ENCODE data around the gene BRI3.

Gene BRI3

GRCh38 chr7:98254516-98254915, 27.0 kb upstream of the BRI3 start:
- DNase-seq = no peak

GRCh38 chr7:98254951-98255610, 26.4 kb upstream of the BRI3 start:
- DNase-seq = no peak

DNA sequence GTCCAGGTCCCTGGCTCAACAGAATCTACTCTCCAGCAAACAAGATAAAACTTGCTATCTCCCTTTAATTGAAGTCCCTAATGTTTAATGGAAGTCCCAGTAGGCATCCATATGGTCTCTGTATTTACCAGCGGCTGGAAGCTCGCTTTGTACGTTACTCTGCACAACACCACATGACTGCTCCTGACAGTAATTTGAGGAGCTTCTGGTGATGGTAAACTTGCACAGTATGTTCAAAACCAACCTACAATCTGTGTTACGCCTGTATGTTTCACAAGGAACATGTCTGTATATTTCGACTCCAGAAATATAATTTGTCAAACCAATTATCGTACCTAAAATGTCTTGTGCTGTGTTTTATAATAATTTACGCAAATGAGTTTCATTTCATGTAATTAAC, 25.1 kb upstream of the BRI3 start:
- DNase-seq = peak; percentile 76

- DNase-seq = no peak
These were observed 23.8 kb upstream of the BRI3 start for GRCh38 chr7:98257701-98258100.

- no peak for DNase-seq
These were observed 15.6 kb upstream of the BRI3 start for GRCh38 chr7:98265841-98266271.

DNA sequence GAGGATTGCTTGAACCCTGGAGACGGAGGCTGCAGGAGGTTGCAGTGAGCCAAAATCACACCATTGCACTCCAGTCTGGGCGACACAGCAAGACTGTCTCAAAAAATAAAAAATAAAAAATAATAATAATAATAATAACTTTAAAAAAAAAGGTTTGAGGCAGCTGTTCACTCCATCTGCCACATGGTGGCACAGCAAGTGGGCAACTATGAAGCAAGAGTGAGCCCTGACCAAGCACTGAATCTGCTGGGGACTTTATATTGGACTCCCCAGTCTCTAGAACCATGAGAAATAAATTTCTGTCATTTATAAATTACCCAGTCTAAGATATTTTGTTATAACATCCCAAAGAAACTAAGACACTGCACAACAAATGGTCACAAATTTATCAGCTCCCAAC, 14.6 kb upstream of the BRI3 start:
- DNase-seq = no peak

GRCh38 chr7:98267303-98267702, 14.2 kb upstream of the BRI3 start:
- DNase-seq = no peak

GRCh38 chr7:98276241-98276761, 5.2 kb upstream of the BRI3 start:
- no peak for DNase-seq

GRCh38 chr7:98278408-98278807, 3.1 kb upstream of the BRI3 start:
- DNase-seq = no peak

DNA sequence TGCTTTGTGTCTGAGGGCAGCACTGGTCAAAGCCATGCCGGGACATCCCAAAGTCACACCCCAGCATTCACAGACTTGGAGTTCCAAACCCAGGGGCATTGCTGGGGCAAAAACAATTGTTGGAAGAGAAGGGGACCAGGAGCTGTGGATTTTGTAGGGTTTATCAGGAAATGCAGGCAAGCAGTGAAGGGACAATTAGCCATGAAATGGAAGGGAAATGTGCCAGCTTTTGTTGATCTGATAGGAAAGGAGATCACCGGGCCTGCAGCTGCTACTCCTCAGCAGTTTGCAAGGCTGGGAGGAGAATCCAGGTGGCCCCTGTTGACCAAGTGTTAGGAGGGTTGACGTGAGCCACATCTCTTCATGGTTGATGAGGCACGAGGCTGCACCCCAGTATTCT, 2.5 kb upstream of the BRI3 start:
- peak; percentile 29 for DNase-seq

GRCh38 chr7:98280296-98280695, 1.2 kb upstream of the BRI3 start:
- no peak for DNase-seq

GRCh38 chr7:98281757-98282606, 496 bp downstream of the BRI3 start:
- peak; percentile 59 for DNase-seq

DNA sequence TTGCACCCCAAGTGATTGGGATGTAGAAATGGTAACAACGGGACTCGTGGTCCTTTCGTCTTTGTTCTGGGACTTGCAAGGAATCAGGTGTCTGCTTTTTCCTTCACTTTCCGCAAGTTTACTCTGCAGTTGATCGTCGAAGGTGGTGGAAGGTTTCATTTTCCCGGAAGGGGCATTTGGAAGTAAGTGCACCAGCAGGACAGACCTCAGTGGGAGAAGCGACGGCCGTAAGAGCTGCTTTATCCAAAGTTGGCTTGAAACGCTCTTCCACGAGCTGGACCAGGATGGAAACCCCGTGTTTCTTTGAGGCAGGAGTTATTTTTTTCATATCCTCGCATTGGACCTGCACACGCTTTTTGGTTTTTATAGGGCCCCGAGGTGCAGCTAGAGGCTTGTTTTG, 1.2 kb downstream of the BRI3 start:
- no peak for DNase-seq

DNA sequence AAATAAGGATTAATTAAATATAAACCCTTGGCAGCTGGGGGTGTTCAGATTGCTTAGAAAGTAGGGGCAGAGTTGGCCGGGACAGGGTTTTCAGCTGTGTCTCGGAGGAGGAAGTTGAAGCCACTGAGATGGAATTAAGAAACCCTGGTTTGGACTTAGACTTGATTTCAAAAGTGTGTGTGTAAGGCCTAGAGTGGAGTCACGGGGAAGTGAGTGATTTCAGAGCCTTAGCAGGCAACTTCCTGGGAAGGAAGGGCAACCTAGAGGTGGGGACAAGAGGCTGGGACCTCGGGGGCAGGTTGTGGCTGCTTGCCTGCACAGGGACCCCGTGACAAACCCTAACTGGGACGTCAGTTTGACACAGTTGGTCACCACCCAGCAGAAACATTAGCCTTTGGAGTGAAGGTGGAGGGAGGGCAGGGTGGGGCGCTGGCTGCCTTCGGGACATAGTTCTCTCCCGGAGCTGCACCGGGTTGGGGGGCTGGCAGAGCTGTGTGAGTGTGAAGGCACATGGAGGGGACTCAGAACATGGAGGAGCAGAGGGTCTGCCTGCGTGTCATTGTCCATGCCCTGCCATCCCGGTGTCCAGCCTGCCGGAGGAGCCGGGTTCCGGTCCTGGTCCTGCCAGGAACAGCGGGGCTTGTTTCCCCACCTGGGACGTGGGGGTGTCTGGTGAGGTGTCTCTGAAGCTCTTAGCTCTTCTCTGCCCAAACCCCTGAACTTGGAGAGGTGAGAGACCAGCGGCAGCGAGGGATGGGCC, 1.8 kb downstream of the BRI3 start:
- no peak for DNase-seq

- no peak for DNase-seq
These were observed 2.4 kb downstream of the BRI3 start for GRCh38 chr7:98283887-98284222.

DNA sequence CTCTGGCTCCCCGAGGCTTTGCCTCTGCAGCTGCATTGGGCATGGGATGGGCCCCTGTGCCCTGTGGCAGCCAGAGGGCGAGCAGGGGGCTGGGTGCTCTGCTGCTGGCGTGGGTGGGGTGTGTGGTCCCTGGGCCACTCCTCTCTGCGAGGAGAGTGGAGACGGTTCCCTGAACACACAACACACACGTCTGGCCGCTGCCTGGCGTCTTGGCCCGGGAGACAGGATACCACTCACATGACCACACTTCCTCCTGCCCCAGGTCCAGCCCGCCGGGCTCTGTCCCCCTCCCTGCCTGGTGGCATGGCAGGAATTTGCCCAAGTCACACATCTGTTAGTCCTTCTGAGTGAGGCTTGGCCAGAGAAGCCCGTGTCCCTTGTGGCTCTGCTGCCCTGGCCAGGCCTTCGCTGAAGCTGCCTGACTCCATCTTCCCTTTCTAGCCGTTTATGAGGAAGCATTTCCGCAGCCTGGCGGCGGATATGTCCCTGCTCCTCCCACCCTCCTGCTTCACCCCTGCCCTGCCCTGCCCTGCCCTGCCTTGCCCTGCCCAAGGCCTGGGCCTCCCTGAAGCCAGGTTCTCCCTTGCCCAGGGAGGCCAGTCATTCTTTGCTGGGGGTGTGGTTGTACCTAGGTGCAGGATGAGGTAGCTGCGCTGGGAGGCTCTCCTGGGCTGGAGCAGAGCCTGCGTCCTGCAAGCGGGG, 3.0 kb downstream of the BRI3 start:
- DNase-seq = no peak

DNA sequence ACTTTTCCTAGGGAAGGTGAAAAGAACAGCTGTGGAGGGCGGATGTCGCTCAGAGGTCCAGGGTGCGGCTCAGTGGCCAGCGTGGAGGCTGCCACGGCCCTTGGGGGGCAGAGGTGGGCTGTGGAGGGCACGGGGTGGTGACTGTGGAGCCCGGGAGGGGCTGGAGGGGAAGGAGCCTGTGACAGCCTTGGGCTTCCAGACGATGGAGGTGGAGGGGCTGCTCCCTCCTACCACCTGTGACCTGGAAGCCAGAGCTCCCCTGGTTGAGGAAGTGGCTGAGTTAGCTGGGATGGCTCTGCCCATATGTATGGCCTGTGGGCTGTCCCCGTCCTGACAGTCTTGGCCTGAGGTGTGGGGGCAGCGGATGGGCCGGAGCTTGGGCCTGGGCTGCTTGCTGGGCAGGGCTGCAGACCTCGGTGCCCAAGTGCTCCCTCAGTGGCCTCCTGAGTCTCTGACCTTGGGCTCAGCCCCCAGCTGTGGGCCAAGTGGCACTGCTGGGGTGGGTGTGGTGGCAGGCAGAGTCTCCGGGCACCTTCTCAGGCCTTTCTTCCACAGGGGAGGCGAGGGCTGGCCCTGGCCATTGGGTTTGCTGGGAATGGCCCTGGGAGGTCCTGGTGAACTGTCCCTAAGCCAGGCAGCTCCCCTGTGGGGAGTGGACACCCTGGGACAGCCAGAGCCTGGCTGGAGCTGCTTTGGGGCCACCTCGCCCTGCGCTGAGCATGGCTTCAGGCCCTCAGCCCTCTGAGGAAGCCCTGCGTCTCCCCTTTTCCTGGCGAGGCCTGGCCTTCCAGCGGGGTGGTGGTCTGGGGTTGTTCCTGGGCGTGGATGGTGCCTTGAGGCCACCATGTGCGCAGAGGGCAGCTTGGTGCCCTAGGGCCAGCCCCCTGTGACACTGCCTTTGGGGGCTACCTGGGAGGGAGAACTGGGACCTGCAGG, 3.9 kb downstream of the BRI3 start:
- no peak for DNase-seq

DNA sequence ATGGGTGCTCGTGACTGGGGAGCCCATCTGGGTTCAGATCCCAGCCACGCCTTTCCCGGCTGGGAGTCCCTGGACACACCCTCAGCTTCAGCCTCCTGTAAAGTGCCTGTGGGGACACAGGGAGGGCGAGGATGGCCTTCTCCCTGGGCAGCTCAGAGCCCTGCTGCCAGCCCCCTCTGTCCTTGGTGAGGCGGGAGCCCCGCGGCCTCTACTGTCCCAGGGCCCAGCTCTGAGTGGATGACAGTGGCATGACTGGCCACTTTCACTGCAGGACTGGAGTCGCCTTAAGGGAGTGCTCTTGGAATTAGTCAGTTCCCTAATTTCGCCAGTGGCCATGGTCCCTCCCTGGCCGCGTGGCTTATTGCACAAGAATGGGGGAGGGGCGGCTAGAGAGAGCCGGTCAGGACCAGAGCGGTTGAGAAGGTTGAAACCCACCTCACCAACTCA, 4.6 kb downstream of the BRI3 start:
- no peak for DNase-seq

DNA sequence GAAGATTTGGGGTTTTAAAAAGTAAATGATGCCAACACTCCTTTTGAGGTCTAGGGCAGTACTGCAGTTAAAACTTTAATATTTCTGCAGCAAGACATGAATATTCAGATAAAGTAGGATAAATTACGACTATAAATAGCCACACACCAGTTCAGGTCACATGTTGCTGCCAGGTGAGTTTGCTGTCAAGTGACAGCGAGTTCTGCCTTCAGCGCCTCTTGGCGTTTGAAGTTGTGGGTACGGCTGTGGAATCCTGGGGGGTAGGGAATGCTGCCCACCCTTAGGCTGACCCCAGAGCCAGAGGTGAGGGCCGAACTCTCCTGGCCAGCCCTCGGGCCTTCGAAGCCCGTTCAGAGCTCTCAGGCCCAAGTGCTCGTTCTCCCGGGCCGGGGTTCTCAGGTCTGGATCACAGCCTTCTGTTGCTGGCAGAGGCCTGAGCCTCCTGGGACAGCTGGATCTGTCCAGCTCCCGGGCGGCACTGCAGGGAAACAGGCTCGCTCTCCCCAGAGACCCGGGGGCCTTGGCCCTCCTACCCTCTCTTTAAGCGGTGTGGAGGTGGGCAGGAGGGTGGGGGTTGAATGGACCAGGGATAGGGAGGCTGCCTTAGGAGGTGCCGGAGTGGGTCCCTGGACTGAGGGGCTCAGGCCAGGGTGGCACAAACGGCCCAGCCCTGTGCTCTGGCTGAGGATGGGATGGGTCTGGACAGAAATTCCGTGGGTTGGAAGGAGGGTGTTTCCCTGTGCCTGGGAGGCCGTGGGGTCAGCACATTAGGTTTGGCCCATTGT, 5.4 kb downstream of the BRI3 start:
- no peak for DNase-seq

GRCh38 chr7:98287486-98287959, 6.0 kb downstream of the BRI3 start:
- DNase-seq = peak; percentile 83

All from NCI-H69 (cell line).